CD4-positive, alpha-beta T cell treated with Interleukin-4 for 1 hour (primary cell): ENCODE measurements around the gene TRAF4.
A peak's percentile ranks its signal among the peaks of the same experiment; 100 is the strongest.
"Not testable (repeated sequence)": the region's sequence is repeated elsewhere in the genome, so short reads cannot be mapped to it uniquely, and the experiment has no call there.

Experiments used
- DNase-seq, 2 donors: peaks; one replicate each; pipeline ENCODE4 v3.0.0-alpha.2; 2020 to 2022

The TRAF4 gene

GRCh38 chr17:28749516-28750177 is 5.8 kb downstream of the TRAF4 start:
- DNase-seq: no peak

DNA sequence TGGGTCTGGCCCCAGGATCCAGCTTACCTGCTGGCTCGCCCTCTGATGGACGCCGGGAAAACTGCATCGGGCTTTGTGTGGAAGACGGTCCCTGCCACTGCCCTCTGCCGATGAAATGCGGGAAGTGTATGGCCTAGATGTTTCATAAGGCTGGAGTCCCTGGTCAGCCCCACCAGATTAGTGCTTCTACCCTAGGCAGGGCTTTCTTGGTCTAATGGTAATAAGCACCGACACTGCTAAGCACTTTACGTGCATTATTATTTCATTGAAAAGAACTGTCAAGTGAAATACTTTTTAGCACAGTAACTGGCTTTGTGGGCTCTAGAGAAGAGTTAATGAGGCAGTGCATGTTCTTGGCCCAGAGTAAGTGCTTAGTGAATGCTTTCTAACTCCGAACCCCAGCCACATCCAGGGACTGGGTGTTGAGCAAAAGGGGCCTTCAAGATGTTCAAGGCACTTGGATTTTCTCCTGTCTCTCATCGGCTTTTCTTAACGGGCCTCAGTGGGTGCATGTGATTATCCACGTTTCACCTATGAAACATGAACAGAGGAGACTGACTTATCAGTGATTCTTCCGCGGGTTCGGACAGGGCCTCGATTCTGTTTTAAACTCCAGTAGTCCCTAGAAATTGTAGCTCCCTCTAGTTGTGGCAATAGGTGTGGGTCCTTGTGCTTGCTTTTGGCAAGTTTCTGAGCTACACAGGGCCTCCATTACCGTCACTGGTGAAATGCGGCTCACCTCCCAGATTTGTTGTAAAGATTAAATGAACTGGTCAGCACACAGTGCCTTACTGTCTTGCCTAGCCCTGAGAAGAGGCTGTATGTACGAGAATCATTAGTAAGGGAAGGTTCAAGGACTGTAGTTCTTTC is 6.6 kb downstream of the TRAF4 start:
- peak; percentile 91 to 92 for DNase-seq

- no peak for DNase-seq
These were observed 8.0 kb downstream of the TRAF4 start for GRCh38 chr17:28751600-28752366.

DNA sequence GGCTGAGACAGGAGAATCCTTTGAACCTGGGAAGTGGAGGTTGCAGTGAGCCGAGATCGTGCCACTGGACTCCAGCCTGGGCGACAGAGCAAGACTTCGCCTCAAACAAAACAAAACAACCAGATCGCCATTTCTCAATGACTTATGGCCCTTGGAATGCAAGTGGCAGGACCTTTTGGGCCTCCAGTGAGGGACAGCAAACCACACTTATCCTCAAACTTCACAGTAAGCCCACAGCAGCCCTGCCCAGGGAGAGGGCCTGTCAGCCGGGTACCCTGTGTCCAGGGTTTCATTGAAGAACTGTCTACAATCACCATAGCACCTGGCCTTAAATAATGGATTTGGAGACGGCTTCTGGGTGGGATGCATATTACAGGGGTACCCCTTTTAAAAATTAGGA is 11.7 kb downstream of the TRAF4 start:
- DNase-seq: no peak

- DNase-seq: no peak
These were observed 12.4 kb downstream of the TRAF4 start for GRCh38 chr17:28756049-28756804.

- no peak for DNase-seq
These were observed 14.8 kb downstream of the TRAF4 start for GRCh38 chr17:28758411-28759121.

- no peak for DNase-seq
These were observed 15.6 kb downstream of the TRAF4 start for GRCh38 chr17:28759256-28759865.

DNA sequence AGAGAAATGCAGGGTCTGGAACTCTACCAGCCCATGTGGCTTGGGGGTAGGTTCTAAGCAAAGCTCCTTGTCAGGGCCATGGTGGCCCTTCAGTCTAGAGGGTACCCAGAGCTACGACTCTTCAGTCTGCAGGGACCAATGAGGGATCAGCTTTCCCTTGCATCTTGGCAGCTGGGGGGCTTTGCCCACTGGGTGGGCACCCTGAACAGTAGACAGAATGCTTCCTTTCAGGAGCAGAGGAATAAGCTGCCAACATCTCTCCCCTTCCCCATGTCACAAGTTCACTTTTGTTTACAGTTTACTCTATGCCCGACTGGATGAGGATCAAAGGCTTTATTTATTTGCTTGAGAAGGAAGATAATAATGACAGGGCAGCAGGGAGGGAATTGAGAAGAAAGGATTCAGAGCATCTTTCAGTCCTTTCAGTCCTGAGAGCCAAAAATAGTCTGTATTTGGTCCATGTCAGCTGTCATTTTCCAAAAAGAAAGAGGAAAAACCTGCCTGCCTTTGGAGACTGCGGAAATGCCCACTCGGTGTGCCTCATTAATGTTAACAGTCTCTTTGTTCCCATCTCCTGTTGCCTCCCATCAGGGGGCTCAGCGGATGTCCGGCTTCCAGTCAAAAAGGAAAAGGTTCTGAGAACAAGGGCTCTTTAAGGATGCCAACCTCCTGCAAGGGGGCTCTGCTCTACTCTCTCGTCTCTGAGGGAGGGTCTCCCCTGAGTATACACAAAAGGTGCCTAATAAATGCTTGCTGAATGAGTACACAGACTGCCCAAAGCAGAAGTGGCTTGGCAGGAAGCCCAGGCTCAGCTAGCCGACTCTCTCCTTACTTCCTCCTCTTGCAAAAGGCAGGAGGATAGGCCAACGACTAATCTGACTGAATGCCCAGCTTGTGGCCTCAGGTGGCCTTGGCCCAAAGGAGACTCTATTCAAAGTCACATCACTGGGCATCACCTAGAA is 17.1 kb downstream of the TRAF4 start:
- peak in 1 of 2 donors; percentile 47 for DNase-seq

DNA sequence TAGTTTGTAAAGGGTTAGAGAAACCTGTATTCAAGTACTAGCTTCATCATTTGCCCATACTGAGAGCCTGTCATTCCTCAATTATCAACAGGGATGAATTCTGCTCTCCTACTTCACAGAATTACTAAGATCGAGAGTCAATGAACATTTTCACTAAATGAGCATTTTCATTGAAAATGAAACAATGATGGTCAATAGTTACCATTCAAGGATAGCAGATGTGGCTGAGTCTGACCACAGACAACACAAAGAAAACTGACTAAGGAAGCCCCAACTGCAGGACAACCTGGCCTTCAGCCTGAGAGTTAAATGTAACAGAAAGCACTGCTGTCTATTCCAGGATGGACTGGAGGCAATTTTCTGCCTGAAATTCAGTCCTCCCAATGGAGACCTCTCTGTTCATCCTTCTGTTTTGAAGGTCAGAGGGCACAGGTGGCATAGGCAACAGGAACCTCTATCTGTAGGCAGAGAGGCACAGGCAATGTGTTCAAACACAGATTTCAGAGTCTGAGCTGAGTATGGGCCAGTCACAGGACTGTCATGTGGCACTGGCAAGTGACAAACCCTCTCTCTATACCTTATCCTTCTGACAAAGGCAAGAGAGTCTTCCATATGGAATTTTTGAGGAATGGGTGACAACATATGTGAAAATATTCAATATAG is 19.5 kb downstream of the TRAF4 start:
- no peak for DNase-seq

DNA sequence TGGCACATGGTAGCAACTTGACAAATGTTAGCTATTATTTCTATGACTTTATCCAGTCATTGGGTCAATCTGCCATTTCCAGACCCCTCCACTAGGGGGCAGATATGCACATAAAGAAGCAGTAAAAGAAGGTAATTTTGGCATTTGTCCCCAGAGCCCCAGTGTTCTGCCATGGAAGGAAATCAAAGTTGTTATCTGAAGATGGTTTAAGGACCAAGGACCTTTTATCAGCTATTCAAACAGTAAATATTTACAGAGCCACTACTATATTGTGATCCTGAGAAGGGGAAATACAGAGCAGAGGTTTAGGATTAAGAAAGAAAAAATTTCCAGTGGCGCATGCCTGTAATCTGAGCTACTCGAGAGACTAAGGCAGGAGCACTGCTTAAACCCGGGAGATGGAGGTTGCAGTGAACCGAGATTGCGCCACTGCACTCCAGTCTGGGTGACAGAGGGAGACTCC is 20.0 kb downstream of the TRAF4 start:
- DNase-seq: peak; percentile 79 to 85

DNA sequence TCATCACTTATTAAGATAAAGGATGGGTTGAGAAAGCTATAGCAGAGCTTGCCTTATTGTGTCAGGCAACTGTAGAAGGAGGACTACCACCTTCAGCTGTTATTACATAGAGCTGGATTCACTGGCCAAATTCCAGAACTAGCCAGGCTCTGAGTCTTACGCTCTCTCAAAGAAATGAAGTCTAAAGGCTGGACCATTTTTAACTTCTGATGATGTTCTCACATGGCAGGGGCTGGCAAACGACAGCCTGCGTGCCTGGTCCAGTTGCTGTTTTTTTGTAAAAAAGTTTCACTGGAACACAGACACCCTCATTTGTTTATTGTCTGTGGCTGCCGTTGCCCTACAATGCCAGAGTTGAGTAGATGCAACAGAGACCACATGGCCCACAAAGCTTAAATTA is 21.2 kb downstream of the TRAF4 start:
- DNase-seq: no peak

DNA sequence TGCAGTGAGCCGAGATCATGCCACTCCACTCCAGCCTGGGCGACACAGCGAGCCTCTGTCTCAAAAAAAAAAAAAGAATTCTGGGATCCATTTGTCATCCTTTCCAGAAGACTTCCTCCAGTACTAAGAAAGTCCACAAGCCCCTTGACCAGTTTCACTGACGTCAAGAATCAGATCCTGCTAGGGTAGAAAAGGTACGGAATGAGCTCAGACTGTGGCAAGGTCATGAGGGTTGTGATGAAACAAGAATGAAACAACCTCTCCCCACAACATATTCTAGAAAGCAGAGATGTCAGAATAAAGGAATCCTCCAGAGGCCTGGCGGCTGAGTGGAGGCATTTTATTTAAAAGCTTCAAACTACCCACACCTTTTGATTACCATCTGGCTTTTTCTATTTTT is 29.9 kb downstream of the TRAF4 start:
- DNase-seq: no peak

DNA sequence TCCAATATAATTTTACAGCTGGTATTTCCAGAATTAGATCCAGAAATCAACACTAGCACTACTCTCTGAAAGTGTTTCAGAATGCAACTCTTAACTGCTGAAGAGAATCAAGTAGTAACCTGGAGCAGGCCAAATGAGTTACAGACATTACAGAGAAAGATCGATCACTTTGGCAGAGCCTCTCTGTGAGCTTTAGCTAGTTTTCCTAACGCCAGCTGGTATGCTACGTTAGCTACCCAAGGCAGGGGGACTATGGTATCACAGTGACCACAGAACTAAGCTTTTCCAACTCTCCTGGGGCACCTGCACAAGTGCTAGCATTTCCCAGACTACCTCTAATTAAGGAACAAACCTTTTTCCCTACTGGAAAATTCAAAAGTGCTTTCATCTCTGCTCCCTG is 30.4 kb downstream of the TRAF4 start:
- no peak for DNase-seq

- no peak for DNase-seq
These were observed 33.4 kb downstream of the TRAF4 start for GRCh38 chr17:28777178-28777577.

GRCh38 chr17:28779601-28780000 is 35.8 kb downstream of the TRAF4 start:
- not testable (repeated sequence) for DNase-seq

DNA sequence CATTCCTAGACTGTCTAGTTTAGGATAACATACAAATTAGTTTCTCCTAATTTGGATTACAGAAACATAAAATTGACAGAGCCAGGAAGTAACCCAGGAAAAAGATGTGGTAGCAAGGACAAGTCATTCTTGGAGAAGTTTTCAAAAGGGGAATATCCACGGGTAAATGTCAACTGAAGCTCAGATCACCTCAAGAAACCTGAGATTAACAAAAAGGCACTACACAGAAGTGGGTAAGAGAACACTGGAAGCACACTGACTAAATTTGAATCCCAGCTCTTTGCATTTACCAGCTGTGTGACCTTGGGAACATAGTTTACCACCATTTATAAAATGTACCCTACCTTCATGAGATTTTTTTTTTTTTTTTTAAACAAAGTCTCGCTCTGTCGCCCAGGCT is 39.4 kb downstream of the TRAF4 start:
- no peak for DNase-seq

DNA sequence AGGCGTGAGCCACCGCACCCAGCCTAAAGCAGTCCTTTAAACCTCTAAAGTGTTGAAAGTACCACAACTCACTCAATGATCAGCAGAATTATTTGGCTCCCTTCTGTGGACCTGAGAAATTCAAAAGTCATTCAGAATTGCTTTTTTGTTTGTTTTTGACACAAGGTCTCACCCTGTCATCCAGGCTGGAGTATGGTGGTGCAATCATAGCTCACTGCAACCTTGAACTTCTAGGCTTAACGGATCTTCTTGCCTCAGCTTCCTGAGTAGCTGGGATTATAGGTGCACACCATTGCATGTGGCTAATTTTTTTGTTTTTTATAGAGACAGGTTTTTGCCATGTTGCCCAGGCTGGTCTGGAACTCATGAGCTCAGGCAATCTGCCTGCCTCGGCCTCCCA is 44.3 kb downstream of the TRAF4 start:
- DNase-seq: no peak

DNA sequence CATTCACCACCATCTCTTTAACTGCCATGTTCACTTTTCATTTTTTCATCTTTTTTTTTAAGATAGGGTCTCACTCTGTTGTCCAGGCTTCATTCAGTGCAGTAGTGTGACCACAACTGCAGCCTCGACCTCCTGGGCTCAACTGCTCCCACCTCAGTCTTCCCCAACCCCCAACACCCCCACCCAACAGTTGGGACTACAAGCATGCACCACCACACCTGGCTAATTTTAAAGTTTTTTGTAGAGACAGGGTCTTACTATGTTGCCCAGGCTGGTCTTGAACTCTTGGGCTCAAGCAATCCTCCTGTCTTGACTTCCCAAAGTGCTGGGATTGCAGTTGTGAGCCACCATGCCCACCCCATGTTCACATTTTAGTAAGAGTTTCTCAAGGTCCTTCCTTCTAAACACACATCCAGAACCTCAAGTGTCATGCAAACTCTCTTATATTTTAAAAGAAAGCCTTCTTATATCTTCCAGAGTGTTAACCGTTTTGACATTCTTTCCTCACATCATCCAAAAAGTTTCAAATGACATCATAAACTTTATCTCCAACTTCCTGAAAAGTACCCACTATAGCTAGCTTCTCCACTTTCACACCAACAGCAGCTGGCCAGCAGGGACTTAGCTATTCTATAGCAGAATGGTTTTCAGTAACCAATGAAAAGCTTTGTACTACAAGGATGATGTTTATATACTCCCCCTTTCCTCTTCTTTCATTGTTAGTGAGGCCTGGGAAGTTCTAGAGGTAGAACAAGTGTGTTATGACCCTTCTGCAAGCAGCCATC is 49.3 kb downstream of the TRAF4 start:
- DNase-seq: no peak
